Smooth muscle cell (in vitro differentiated cells): ENCODE results near the gene CHAC2. TPM values are rescaled to one million over a fixed set of nuclear protein-coding genes. Genes with fewer than 3 reads are reported as not detected.
A peak's percentile ranks its signal among the peaks of the same experiment; 100 is the strongest.
"Not testable (repeated sequence)": the region's sequence is repeated elsewhere in the genome, so short reads cannot be mapped to it uniquely, and the experiment has no call there.

Source experiments
- DNase-seq: peaks from one replicate; lab custom pipeline; 2025; ENCODE audit not compliant: unreplicated experiment; lab: John Stamatoyannopoulos, UW
- H2AFZ ChIP-seq: fragments of 200-600 bp; sonication (generic); 2 replicates; pipeline ENCODE4 v1.6.0; 2016; ENCODE audit warnings: antibody characterized with exemption, low read depth, mild to moderate bottlenecking
- H3F3A ChIP-seq: fragments of 200-600 bp; sonication (generic); 2 replicates; pipeline ENCODE4 v1.6.0; 2017; ENCODE audit warnings: antibody characterized with exemption, low read depth
- H3K27ac ChIP-seq: fragments of 200-600 bp; sonication (generic); 2 replicates; pipeline ENCODE4 v1.5.1; 2016; ENCODE audit warnings: low read depth, mild to moderate bottlenecking
- H3K27me3 ChIP-seq: fragments of 200-600 bp; sonication (generic); 2 replicates; pipeline ENCODE4 v1.6.1; 2016; ENCODE audit warnings: low read depth, mild to moderate bottlenecking
- H3K36me3 ChIP-seq: fragments of 200-600 bp; sonication (generic); 2 replicates; pipeline ENCODE4 v1.5.1; 2016; ENCODE audit warnings: low read depth
- H3K4me1 ChIP-seq: fragments of 200-600 bp; sonication (generic); 2 replicates; pipeline ENCODE4 v1.5.1; 2016; ENCODE audit warnings: low read depth
- H3K4me2 ChIP-seq: fragments of 200-600 bp; sonication (generic); 2 replicates; pipeline ENCODE4 v1.6.0; 2016; ENCODE audit warnings: mild to moderate bottlenecking
- H3K4me3 ChIP-seq: fragments of 200-600 bp; sonication (generic); 2 replicates; pipeline ENCODE4 v1.5.1; 2016; ENCODE audit warnings: mild to moderate bottlenecking
- H3K79me2 ChIP-seq: fragments of 200-600 bp; sonication (generic); 2 replicates; pipeline ENCODE4 v1.6.0; 2016; ENCODE audit warnings: low read depth, mild to moderate bottlenecking
- H3K9ac ChIP-seq: fragments of 200-600 bp; sonication (generic); 2 replicates; pipeline ENCODE4 v1.6.0; 2016; ENCODE audit warnings: low read depth
- H3K9me3 ChIP-seq: fragments of 200-600 bp; sonication (generic); replicated peaks from 2 replicates; pipeline ENCODE4 v1.5.1; 2016; ENCODE audit warnings: low read depth
- H4K20me1 ChIP-seq: fragments of 200-600 bp; sonication (generic); 2 replicates; pipeline ENCODE4 v1.6.0; 2016; ENCODE audit warnings: low read depth
- CTCF ChIP-seq: fragments of 200-600 bp; sonication (generic); IDR thresholded peaks from 2 replicates; pipeline ENCODE4 v1.5.1; 2017; ENCODE audit warnings: borderline replicate concordance, mild to moderate bottlenecking, antibody characterized with exemption; ENCODE audit not compliant: insufficient read depth, poor library complexity, severe bottlenecking
- WGBS: methylation state at CpG from one replicate; pipeline ENCODE4 v1.1.7; 2016; ENCODE audit warnings: low lambda C conversion rate; 5-methylcytosine and 5-hydroxymethylcytosine counted together
- polyA plus RNA-seq: library from polyadenylated mRNA; unstranded; fragments of >200 nt; fragmentation: Nextera tagmentation; extraction: Ambion mirVana; gene quantifications from 2 replicates; pipeline ENCODE4 v1.2.1, GENCODE V29; 2016
- total RNA-seq: library from RNA; depleted of rRNA; stranded (reverse); fragments of >200 nt; gene quantifications from 2 replicates; pipeline ENCODE4 v1.2.3, GENCODE V29; 2014

The CHAC2 gene
- total and polyA plus RNA-seq, 2 experiments from 2014 or later: 0.54 to 0.97 TPM

DNA sequence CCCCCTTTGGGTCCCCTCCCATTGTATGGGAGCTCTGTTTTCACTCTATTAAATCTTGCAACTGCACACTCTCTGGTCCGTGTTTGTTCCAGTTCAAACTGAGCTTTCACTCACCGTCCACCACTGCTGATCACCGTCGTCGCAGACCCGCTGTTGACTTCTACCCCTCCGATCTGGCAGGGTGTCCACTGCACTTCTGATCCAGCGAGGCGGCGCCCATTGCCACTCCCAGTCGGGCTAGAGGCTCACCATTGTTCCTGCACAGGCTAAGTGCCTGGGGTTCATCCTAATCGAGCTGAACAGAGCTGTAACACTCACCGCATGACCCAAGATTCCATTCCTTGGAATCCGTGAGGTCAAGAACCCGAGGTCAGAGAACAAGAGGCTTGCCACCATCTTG is 11.0 kb upstream of the CHAC2 start:
- H3K79me2 ChIP-seq: no peaks in the 10 kb centered on the region
- H3K4me2 ChIP-seq: no peak overlapping the region
- H3K36me3 ChIP-seq: no peaks in the 10 kb centered on the region
- peaks cover 3% of the 10 kb centered on the region for H4K20me1 ChIP-seq
- H3K27me3 ChIP-seq: no peaks in the 10 kb centered on the region
- H3K4me1 ChIP-seq: no peaks in the 10 kb centered on the region
- DNase-seq: no peak
- H3K9ac ChIP-seq: no peak overlapping the region
- no peaks in the 10 kb centered on the region for H3F3A ChIP-seq
- H2AFZ ChIP-seq: no peak overlapping the region
- H3K4me3 ChIP-seq: no peak overlapping the region
- no peaks in the 10 kb centered on the region for H3K9me3 ChIP-seq
- TF ChIP-seq CTCF: no peak
- WGBS: 98% methylated on average over 15 of the region's 15 CpGs
- H3K27ac ChIP-seq: no peak overlapping the region

DNA sequence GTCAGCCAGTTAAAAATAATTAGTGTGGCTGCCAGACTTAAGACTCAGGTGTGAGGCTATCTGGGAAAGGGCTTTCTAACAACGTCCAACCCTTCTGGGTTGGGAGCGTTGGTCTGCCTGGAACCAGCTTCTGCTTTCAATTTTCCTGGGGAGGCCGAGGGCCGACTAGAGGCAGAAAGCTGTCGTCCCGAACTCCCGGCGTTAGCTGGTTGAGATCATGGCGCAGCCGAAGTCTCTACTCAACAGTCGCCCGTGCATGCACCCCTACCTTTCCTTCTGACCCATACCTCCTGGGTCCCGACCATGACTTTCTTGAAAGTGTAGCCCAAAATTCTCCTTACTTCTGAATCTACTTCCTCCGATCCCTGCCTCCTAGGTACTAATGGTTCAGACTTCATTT is 10.4 kb upstream of the CHAC2 start:
- WGBS: 99% methylated on average over 14 of the region's 14 CpGs
- H3K27ac ChIP-seq: not testable (repeated sequence)

GRCh38 chr2:53765767-53766166 is 1.8 kb upstream of the CHAC2 start:
- Histone ChIP-seq H3K27me3 (no peaks in the 10 kb centered on the region), H3K9ac (no peak overlapping the region), H3K4me2 (no peak overlapping the region), H3F3A (peaks cover 5% of the 10 kb centered on the region), H3K36me3 (no peaks in the 10 kb centered on the region), H3K4me1 (peaks cover 12% of the 10 kb centered on the region), H2AFZ (no peak overlapping the region), H4K20me1 (peaks cover 20% of the 10 kb centered on the region), H3K9me3 (no peaks in the 10 kb centered on the region), H3K79me2 (peaks cover 13% of the 10 kb centered on the region), H3K4me3 (no peak overlapping the region), H3K27ac (no peak overlapping the region)
- WGBS: 86% methylated on average over 1 of the region's 1 CpG
- no peak for DNase-seq
- TF ChIP-seq CTCF: no peak

More for the DNA sequence above, 10.4 kb upstream of the CHAC2 start:
- not testable (repeated sequence) for H3K4me2 ChIP-seq, DNase-seq, H3K4me3 ChIP-seq, H3K4me1 ChIP-seq, H3F3A ChIP-seq, H3K79me2 ChIP-seq, H4K20me1 ChIP-seq, H3K9me3 ChIP-seq, H3K36me3 ChIP-seq, H2AFZ ChIP-seq, H3K9ac ChIP-seq, H3K27me3 ChIP-seq

- no peak for DNase-seq
- 4% methylated on average over 12 of the region's 12 CpGs for WGBS
- peak overlapping the region; percentile 37 for H3K9ac ChIP-seq
- peak overlapping the region; percentile 96 for H2AFZ ChIP-seq
- H3F3A ChIP-seq: peaks cover 5% of the 10 kb centered on the region
- H3K9me3 ChIP-seq: no peaks in the 10 kb centered on the region
- H3K4me3 ChIP-seq: peak overlapping the region; percentile 77
- no peaks in the 10 kb centered on the region for H3K36me3 ChIP-seq
- no peak for TF ChIP-seq CTCF
- H4K20me1 ChIP-seq: peaks cover 27% of the 10 kb centered on the region
- H3K79me2 ChIP-seq: peaks cover 22% of the 10 kb centered on the region
- H3K27me3 ChIP-seq: no peaks in the 10 kb centered on the region
- no peak overlapping the region for H3K27ac ChIP-seq
- H3K4me1 ChIP-seq: peaks cover 12% of the 10 kb centered on the region
- peak overlapping the region; percentile 88 for H3K4me2 ChIP-seq
Observed at GRCh38 chr2:53768242-53768542, 588 bp downstream of the CHAC2 start.
